GM18499 (cell line): Measurements from ENCODE around the gene NCEH1.
"Not testable (repeated sequence)": the region's sequence is repeated elsewhere in the genome, so short reads cannot be mapped to it uniquely, and the experiment has no call there.

Experiments
- ATAC-seq: cut with Tn5 transposase; IDR thresholded peaks from one replicate; pipeline ENCODE4 v1.9.1; 2021; ENCODE audit warnings: moderate number of reproducible peaks; ENCODE audit not compliant: insufficient read depth, unreplicated experiment

Gene NCEH1

DNA sequence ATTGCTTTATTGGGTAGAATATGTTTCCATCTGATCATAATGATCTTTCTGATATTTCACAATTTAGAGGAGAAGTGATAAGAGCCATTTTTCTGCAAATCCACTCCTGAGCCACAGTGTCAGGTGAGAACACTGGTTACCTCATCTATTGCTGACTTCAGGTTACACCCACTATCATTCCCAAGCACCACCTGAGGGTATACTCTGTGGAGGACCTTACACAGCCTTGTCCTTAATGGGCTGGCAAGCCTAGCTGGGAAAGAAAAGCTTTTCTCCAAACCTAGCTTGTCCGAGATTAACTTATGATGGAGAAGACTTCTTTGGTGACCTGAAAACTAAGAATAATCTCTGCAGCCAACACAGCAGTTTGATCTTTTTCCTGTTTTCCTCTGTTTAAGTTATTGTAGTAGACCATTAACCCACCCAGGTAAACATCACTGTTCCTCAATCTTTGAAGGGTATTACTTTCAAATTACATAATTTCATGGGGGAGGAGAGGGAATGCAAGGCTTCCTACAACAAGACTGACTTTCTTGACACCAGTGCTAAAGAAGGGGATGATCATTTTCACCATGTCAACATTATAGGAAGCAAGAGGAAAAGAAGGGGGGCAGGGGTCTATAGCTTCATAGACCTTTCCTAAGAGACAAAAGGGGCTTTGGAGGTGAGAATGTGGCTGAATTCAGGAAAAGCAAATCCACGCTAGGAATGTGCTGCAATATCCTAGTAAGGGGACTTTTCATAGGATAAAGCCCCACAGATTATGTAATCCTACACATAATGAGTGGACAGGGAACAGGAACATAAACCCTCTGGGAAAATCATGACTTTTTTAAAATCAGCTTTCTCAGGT, 1.7 kb downstream of the NCEH1 start:
- no peak for ATAC-seq

DNA sequence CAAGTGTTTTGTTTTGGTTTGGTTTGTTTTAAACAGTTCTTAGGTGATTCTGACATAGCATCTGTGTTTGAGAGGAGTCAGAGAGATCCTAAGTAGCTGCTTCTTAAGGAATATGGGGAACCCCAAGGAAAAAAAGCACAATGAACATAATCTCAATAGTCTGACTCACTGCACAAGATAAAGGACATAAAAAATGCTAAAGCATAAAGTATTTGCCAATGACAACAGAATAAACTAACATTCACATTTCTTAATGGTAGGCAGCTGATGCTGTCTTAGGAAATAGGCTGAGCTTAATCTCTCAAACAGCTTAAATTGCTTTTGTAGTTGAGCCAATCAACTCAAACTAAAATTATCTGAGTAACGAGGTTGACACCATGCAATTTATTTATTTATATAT, 2.9 kb downstream of the NCEH1 start:
- ATAC-seq = no peak

DNA sequence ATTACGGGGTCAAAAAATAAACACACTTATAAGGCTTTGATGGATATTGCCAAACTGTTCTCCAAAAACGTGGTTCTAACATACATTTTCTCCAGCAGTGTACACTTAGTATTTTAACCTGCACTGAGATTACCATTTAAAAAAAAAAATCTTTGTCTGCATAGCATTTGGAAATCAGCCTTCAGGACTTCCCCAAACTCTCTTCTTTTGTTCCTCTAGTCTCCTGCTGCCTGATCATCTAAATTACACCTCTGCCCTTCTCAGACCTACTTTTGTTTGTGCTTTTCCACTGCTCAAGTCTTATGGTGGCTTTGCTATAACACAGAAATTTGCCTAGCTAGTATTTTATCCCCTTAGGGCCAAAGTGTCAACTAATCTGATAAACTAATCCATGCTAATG, 3.8 kb downstream of the NCEH1 start:
- no peak for ATAC-seq

DNA sequence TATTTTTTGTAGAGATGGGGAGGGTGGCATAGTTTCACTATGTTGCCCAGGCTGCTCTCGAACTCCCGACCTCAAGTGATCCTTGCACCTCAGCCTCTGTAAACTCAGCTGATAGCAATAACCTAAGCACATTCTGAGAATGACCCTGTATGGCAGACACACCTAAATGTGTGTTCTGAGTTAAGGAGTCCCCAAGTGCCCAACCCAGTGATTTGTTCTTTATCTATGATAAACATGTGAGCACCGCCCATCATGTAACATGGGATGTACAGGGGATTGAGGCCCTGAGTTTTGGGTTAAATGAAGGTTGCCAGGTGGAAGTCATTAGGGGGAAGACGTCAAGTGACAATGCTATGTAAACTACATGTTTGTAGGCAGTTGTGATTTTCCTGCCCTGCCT, 5.7 kb downstream of the NCEH1 start:
- no peak for ATAC-seq

DNA sequence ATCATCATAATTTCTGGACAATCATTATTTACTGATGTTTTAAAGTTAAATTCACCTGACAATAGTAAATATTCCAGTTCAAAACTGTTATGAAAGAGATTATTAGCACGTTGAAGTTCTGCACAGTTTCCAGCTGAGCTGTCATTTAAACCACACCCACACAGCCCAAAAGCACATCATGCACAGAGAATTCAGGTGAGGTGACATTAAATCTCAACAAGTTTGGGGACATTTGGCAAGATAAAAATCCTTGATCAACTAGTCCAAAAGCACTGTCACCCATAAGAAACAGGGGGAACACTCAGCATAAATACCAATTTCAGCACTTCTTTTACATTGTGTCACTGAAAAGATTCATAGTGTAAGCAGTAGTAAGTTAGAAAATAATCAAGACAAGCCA, 6.9 kb downstream of the NCEH1 start:
- no peak for ATAC-seq

DNA sequence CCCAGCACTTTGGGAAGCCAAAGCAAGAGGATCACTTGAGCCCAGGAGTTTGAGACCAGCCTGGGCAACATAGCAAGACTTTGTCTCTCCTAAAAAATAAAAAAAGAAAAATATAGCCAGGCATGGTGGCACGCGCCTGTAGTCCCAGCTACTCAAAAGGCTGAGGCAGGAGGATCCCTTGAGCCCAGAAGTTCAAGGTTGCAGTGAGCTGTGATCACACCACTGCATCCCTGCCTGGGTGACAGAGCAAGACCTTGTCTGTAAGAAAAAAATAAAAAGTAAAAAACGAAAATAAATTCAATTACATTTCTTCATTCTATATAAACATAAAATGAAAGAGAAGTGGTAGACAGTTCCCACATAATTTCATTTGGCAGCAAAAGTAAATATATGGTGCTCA, 8.1 kb downstream of the NCEH1 start:
- ATAC-seq = not testable (repeated sequence)

DNA sequence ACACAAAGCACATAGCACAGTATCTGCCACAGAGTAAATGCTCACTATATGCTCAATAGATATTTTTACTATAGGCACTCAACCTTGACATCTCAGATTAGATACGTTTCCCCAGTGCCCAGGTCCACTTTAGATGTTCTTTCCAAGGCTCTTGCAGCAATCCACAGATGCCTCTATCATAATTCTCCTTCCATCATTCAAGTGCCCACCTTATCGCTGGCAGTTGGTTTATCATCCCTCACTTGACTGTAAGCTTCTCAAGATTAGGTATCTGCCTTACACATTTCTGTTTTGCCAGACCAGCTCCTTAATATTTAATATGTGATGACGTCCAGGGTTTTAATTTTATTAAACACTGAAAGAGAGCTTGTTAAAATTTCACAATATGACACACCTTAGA, 8.6 kb downstream of the NCEH1 start:
- no peak for ATAC-seq

DNA sequence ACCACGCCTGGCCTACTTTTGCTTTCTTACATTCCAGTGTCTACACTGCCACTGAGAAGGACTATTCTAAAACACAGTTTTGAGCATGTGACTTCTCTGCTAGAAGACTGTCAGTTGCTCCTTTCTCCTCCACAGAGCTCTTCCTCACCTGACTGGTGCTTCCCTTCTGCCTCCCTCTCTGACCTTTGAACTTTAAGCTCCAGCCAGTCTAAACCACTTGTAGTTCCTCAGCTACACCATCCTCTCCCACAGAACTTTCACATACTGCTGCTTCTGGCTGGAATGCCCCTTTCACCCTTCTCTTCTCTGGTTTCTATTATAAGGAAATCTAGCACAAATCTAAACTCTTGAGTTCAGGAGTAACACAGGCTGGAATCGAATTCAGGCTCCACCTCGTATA, 9.1 kb downstream of the NCEH1 start:
- no peak for ATAC-seq

DNA sequence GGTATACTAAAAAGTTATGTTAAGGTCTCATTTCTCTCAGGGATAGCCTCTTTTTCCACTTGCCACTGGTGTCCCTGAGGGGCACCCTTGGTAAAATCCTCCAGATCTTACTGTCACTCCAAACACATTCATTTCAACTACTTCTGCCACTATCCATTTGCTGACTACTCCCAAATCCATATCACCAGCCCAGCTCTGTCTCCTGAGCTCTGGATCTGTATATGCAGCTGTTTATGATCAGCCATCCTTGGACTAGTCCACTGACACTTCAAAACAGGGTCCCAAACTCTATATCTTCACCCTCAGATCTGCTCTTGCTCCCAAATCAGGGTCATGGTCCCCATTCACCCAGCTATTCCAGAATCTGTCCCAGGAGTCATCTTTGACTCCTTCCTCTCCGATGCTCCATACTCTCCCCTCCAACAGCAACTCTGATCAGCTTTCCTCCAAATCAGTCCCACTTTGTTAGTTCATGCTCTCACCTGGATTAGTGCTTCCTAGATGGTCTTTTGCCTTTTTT, 9.9 kb downstream of the NCEH1 start:
- ATAC-seq = no peak

DNA sequence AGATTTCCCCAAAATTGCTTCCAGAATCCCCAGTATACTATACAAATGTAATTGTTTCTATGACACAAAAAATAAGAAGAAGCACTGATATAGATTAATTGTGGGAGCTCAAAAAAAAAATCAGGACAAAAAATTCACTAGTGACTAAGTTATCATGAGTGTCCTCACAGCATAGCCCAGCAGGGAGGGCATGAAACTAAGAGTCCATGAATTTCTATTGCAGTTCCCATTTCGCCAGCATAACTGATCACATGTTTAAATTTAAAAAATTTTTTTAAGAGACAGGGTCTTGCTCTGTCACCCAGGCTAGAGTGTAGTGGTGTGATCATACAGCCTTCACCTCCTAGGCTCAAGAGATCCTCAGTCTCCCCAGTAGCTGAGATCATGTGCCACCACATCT, 10.6 kb downstream of the NCEH1 start:
- no peak for ATAC-seq

DNA sequence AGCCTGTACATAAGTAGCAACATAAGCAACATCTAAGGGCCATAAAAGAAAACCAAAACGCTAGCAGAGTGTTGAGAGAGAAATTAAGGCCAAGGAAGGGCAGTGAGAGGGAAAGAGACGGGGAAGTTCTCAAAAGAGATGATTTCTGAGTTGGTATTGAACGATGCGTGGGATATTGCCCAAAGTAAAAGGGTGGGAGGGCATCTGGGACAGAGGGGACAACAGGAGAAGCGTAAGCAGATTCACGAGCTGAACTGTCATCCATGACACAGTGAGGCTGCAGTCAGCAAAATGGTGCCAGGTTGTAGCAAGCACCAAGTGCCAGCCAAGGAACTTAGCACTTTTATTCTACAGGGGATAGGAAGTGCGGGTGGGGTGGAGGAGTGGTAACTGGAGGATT, 11.8 kb downstream of the NCEH1 start:
- no peak for ATAC-seq

DNA sequence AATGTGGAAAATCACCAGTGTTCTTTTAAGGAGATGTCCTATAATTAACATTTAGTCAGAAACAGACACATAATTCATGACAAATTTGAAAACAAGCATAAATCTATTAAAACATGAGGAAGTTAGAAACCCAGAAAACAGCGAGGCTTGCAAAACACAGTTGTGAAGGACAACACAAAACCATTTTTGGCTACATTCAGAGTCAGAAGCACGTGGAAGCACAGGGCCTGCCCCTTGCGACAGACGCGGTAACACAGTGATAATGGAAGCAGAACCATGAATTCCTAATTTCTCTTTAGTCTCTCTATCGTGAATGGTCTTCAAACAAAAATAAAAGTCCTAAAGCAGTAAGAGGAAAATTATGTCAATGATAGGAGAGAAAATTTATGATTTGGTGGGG, 12.2 kb downstream of the NCEH1 start:
- no peak for ATAC-seq

DNA sequence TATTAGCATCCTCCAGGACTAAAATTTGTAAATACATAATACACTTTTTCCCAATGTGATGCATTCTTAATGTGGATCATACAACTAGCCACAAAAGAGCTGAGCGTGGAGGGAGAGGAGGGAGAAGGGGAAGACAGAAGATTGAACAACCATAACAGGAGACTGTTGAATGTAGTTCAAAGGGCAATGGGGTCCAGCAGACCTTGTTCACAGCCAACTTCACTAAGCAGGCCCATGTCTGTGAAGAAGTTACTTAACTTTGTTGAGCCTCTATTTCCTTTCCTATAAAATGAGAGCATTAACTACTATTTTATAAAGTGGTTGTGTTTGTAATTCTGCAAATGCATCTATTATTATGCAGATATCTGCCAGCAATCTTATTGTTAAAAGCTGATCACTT, 13.3 kb downstream of the NCEH1 start:
- ATAC-seq = no peak

DNA sequence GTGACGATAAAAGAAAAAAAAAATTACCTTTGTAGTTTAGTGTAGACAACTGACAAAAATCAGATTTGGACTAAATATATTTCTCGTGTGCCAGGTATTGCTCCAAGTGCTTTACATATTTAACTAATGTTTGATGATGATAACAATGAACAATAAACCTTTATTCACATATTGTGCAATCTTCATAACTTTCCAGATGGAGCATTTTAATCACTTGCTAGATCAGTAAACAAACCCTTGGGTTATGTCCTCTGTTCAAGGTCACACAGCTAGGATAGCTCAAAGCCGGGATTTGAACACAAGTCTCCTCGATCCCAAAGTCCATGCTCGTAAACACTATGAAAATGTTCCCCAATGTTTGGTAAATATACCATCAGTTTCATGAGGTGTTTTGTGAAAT, 14.5 kb downstream of the NCEH1 start:
- no peak for ATAC-seq

DNA sequence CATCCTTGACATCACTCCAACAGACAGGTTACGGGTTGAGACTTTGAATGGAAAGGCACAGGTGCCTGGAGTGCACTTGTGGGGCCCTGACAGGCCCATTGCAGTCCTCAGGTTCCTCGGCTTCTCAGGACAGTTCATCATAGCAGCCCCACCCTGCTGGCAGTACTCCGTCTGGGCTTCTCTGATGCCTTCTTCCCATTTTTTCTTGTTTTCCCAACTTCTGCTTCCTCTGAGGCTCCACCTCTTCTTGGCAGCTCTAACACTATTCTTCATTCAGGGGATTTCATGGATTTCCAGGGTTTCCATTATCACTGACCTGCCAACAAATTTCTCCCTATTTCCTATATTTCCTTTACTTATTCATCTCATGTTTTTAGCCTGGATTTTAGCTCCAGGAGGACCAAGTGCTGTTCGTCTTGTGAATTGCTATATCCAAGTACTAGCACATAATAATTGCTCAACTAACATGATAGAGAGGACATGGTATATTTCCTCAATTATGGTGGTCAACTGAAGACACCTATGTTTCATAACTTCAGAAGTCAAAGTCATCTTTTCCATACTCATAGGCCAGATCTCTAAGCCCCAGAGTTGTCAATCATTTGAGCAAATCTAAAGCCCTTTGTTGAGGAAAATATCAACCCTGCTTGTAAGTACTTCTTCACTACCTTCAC, 16.2 kb downstream of the NCEH1 start:
- ATAC-seq = no peak

DNA sequence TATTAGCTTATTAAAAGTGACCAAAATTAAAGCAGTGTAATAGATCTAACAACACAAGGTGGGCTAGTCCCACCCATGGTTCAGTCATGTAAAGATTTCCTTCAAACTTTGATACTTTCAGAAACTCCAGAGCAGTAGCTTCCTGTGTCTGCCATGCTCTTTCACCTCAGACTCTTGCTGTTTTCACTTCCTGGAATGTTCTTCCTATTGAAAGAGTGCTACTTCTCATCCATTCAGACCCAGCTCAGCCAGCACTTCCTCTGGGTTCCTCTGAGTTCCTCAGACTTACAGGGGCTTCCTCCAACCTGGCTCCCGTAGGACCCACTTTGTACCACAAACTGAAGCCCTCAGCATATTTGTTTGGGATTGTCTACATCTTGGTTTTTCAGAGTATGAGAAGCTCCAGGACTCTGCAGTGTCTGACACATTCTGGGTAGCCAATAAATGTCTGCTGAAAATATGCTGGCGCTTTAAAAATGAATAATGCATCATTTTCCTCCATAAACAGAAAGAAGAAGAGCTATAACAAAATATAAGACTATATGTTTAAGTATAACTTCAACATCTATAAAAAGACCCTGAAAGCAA, 18.0 kb downstream of the NCEH1 start:
- ATAC-seq = no peak

DNA sequence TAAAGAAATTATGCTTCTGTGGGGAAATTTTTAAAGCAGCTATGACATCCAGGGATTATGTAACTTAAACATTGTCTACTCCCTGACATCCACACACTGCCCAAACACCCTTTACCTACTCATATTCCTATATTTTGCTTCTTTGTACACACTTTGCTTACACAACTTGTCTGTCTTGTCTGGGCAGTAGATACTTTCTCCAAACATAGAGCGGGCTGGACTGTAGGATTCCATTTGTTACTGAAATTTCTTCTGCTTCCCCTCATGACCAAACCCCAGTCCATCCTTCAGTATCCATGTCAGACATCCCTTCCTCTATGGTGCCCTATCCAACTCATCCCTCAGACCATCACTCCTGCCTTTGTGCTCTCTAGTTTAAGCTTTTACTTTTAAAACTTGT, 19.9 kb downstream of the NCEH1 start:
- ATAC-seq = no peak

DNA sequence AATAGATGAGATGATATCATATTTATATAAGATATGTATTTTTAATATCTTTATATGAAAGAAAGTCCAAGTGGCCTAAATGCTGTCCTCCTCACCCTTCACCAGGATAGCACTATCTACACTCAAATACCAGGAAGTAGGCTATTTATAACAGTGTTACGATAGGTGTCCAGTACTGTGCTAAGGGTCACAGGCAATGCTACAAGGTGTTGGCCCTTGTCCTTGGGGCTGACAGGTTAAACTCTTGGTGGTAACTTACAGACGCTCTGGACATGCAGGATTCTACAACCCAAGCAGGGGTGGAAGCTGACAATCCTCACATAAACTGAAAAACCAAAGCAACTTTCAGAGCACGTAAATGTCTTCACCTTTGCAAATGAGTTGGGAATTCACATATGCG, 22.3 kb downstream of the NCEH1 start:
- ATAC-seq = no peak

DNA sequence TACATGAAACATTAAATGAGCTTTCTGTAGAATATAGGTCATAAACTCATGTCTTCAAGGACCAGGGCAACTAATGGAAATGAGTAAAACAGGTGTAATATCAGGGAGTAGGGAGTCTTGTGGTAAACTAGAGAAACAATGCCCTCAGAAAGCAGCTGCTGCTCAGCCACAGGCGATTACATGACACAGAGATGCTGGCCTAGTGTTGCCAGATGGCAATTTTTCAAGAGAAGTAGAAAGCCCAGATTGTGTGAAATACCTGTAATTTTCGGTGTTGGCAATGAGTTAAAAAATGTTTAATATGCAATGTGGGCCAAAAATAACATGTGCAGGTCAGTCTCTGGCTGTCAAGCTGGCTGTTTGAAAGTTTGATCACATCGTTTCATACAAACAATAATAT, 23.4 kb downstream of the NCEH1 start:
- no peak for ATAC-seq

DNA sequence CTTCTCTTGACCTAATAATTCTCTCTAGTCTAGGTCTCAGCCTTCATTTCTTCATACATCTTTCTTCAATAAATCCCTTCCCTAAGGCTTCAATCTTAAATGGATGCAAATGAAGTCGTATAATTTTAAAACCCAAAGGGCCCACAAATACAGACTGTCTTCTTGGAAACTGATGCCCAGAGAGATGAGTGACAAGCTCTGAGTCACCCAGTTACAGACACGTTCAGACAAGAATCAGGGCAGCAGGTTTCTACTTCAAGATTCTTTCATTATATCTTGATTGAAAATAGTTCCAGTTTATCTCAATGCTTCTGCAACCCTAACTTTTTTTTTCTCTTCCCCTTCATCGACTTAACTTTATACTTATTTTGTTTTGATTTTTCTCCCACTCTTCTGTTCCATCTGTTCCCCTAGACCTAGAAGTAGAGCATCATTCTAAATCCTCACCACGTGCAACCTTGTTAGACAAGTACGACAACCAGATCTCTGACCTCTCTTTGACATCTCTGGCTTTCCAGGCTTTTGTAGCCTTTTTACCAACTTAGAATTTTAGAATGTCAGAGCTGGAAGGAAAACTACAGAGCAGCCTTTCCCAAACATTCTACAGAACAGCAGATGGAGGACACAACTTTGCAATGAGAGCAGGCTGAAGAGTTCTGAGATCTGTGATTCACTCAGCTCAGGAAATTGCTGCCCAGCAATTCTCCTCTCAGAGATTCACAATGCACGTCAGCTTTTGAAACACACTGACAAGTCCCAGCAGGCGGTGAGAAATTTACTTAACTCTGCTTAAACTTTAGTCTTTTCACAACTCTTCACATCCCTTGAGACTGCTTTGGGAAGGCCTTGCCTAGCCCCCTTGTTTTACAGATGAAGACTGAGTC, 25.3 kb downstream of the NCEH1 start:
- no peak for ATAC-seq
